H1 (cell line): ENCODE data around the gene COMT. TPM values are rescaled to one million over a fixed set of nuclear protein-coding genes. Genes with fewer than 3 reads are reported as not detected.
A peak's percentile ranks its signal among the peaks of the same experiment; 100 is the strongest.

ENCODE experiments used
- CTCF ChIA-PET: fragments of 300-600 bp; sonication (Branson Sonifier 250); formaldehyde crosslinking; loops from one replicate; lab custom pipeline; 2021; ENCODE audit not compliant: partially characterized antibody; lab: Charles Lee
- POLR2A ChIA-PET: fragments of 300-600 bp; sonication (Branson Sonifier 250); formaldehyde crosslinking; loops from one replicate; lab custom pipeline; 2021; ENCODE audit warnings: inconsistent platforms; ENCODE audit not compliant: partially characterized antibody; lab: Charles Lee
- DNase-seq, 2 experiments: peaks; one replicate each; pipeline versions ENCODE4 v3.0.0 to v3.0.0-alpha.2; 2010 to 2022; ENCODE audit warnings: low spot score in 2 of 2, low read depth in 1 of 2, mixed read lengths in 1 of 2
- FAIRE-seq: peaks from 2 replicates; lab custom pipeline; 2011; peaks lifted over from hg19 to GRCh38; lab: Jason Lieb, UNC
- H2AFZ ChIP-seq: 2 replicates; pipeline ENCODE4 v1.8.1; 2012; ENCODE audit warnings: low read length, inconsistent platforms
- H2AK5ac ChIP-seq: 2 replicates; pipeline ENCODE4 v1.6.1; 2013; ENCODE audit warnings: low read depth, low read length
- H2BK120ac ChIP-seq: replicated peaks from 2 replicates; pipeline ENCODE3; 2013; ENCODE audit warnings: low read depth, low read length, inconsistent platforms
- H2BK12ac ChIP-seq: 2 replicates; pipeline ENCODE4 v1.6.1; 2013; ENCODE audit warnings: low read depth, low read length
- H2BK15ac ChIP-seq: 2 replicates; pipeline ENCODE4 v1.6.1; 2013; ENCODE audit warnings: low read length
- H2BK20ac ChIP-seq: 2 replicates; pipeline ENCODE4 v1.6.1; 2013; ENCODE audit warnings: low read length
- H2BK5ac ChIP-seq: 2 replicates; pipeline ENCODE4 v1.6.1; 2013; ENCODE audit warnings: low read depth, low read length
- H3K14ac ChIP-seq: 2 replicates; pipeline ENCODE4 v1.6.1; 2013; ENCODE audit warnings: inconsistent platforms; ENCODE audit not compliant: insufficient read length
- H3K18ac ChIP-seq: 2 replicates; pipeline ENCODE4 v1.6.1; 2013; ENCODE audit warnings: low read length; ENCODE audit errors: extremely low read depth
- H3K23ac ChIP-seq: 2 replicates; pipeline ENCODE4 v1.6.1; 2013; ENCODE audit warnings: inconsistent platforms; ENCODE audit not compliant: insufficient read length
- H3K23me2 ChIP-seq: 2 replicates; pipeline ENCODE4 v1.6.1; 2013; ENCODE audit warnings: low read depth, low read length
- H3K27ac ChIP-seq: 2 replicates; pipeline ENCODE4 v1.6.1; 2011; ENCODE audit warnings: low read depth, low read length, inconsistent platforms
- H3K27me3 ChIP-seq, 4 experiments: replicated peaks in 1 of 4; 1 replicate in 1 of 4; 2 replicates in 3 of 4; pipeline versions ENCODE4 v1.6.1 to v1.8.1; 2011 to 2013; ENCODE audit warnings: low read length in 3 of 4, mild to moderate bottlenecking in 3 of 4, inconsistent platforms in 2 of 4, mixed read lengths in 2 of 4, moderate library complexity in 1 of 4; ENCODE audit not compliant: control insufficient read depth in 3 of 4, insufficient read depth in 3 of 4; ENCODE audit errors: extremely low read depth in 1 of 4
- H3K36me3 ChIP-seq, 4 experiments: 2 replicates each; pipeline versions ENCODE4 v1.6.1 to v1.8.1; 2011 to 2013; ENCODE audit warnings: mild to moderate bottlenecking in 4 of 4, low read length in 3 of 4, moderate library complexity in 2 of 4, control low read depth in 1 of 4, inconsistent platforms in 1 of 4; ENCODE audit not compliant: insufficient read depth in 4 of 4, control insufficient read depth in 2 of 4
- H3K4ac ChIP-seq: replicated peaks from 2 replicates; pipeline ENCODE3; 2013; ENCODE audit warnings: low read length, low read depth, mixed read lengths, inconsistent platforms; ENCODE audit not compliant: insufficient read length
- H3K4me1 ChIP-seq, 4 experiments: replicated peaks in 1 of 4; 1 replicate in 1 of 4; 2 replicates in 3 of 4; pipeline versions ENCODE4 v1.6.1 to v1.8.1; 2011 to 2013; ENCODE audit warnings: low read length in 3 of 4, inconsistent platforms in 2 of 4, mixed read lengths in 1 of 4; ENCODE audit not compliant: insufficient read depth in 4 of 4, control insufficient read depth in 3 of 4
- H3K4me2 ChIP-seq, 2 experiments: 2 replicates each; pipeline versions ENCODE4 v1.6.1 to v1.8.1; 2011 to 2013; ENCODE audit warnings: low read depth in 2 of 2, low read length in 2 of 2, control low read depth in 1 of 2, inconsistent platforms in 1 of 2, mild to moderate bottlenecking in 1 of 2; ENCODE audit not compliant: insufficient read depth in 1 of 2
- H3K4me3 ChIP-seq, 4 experiments: fragments of 200-600, 300-600 bp in 1 of 4; sonication (generic), shearing (Covaris generic), sonication (Bioruptor Twin) in 1 of 4; 2 replicates each; pipeline versions ENCODE4 v1.5.1 to v1.8.1; 2011 to 2016; ENCODE audit warnings: low read length in 4 of 4, low read depth in 3 of 4, control low read depth in 2 of 4, inconsistent platforms in 2 of 4, mild to moderate bottlenecking in 2 of 4, mixed read lengths in 1 of 4, moderate library complexity in 1 of 4; ENCODE audit not compliant: insufficient read depth in 2 of 4; ENCODE audit errors: extremely low read depth in 1 of 4
- H3K56ac ChIP-seq: replicated peaks from 2 replicates; pipeline ENCODE3; 2013; ENCODE audit warnings: low read depth, mild to moderate bottlenecking, mixed read lengths, low read length, inconsistent platforms; ENCODE audit not compliant: insufficient read length
- H3K79me1 ChIP-seq: 2 replicates; pipeline ENCODE4 v1.6.1; 2013; ENCODE audit warnings: low read depth, low read length, control low read depth
- H3K79me2 ChIP-seq, 2 experiments: 2 replicates each; pipeline versions ENCODE4 v1.6.1 to v1.8.1; 2012 to 2013; ENCODE audit warnings: low read length in 2 of 2, mild to moderate bottlenecking in 2 of 2, inconsistent platforms in 1 of 2; ENCODE audit not compliant: insufficient read depth in 2 of 2, control insufficient read depth in 1 of 2
- H3K9ac ChIP-seq, 4 experiments: replicated peaks in 1 of 4; 1 replicate in 1 of 4; 2 replicates in 3 of 4; pipeline versions ENCODE4 v1.6.1 to v1.8.1; 2011 to 2013; ENCODE audit warnings: low read depth in 3 of 4, low read length in 3 of 4, control low read depth in 2 of 4, mild to moderate bottlenecking in 2 of 4, moderate library complexity in 2 of 4, inconsistent platforms in 1 of 4; ENCODE audit errors: extremely low read depth in 1 of 4
- H3K9me3 ChIP-seq, 2 experiments: 2 replicates each; pipeline versions ENCODE4 v1.6.1 to v1.8.1; 2012 to 2013; ENCODE audit warnings: mild to moderate bottlenecking in 2 of 2, moderate library complexity in 2 of 2, control low read depth in 1 of 2, inconsistent platforms in 1 of 2, low read depth in 1 of 2, low read length in 1 of 2, mixed read lengths in 1 of 2; ENCODE audit not compliant: insufficient read depth in 2 of 2
- H4K20me1 ChIP-seq, 2 experiments: replicated peaks in 1 of 2; 2 replicates each; pipeline versions ENCODE3 to v1.8.1; 2011 to 2013; ENCODE audit warnings: inconsistent platforms in 2 of 2, low read length in 2 of 2, mild to moderate bottlenecking in 1 of 2; ENCODE audit not compliant: insufficient read depth in 2 of 2, control insufficient read depth in 1 of 2
- H4K5ac ChIP-seq: 2 replicates; pipeline ENCODE4 v1.6.1; 2013; ENCODE audit warnings: low read length, low read depth, mixed read lengths, inconsistent platforms; ENCODE audit not compliant: insufficient read length
- H4K8ac ChIP-seq: 2 replicates; pipeline ENCODE4 v1.8.0; 2013; ENCODE audit warnings: mild to moderate bottlenecking, moderate library complexity, low read length, inconsistent platforms; ENCODE audit not compliant: insufficient read depth; ENCODE audit errors: extremely low read depth
- H4K91ac ChIP-seq: replicated peaks from 2 replicates; pipeline ENCODE3; 2013; ENCODE audit warnings: low read length, mixed read lengths, inconsistent platforms; ENCODE audit not compliant: insufficient read length
- CHD1 ChIP-seq: IDR thresholded peaks from 2 replicates; pipeline ENCODE4 v1.6.1; 2012; ENCODE audit warnings: low read depth, low read length, improper control_type of control experiment
- POLR2A ChIP-seq, 2 experiments: IDR thresholded peaks; 1 replicate in 1 of 2; 2 replicates in 1 of 2; pipeline ENCODE4 v1.6.1; 2011; ENCODE audit warnings: low read depth in 2 of 2, low read length in 2 of 2, mild to moderate bottlenecking in 2 of 2; ENCODE audit errors: control extremely low read depth in 1 of 2
- SUZ12 ChIP-seq: fragments of 200-600 bp; sonication (generic); IDR thresholded peaks from 2 replicates; pipeline ENCODE4 v1.6.1; 2012; ENCODE audit warnings: mild to moderate bottlenecking, inconsistent platforms, low read length, moderate library complexity, mixed read lengths
- TCF12 ChIP-seq: IDR thresholded peaks from 2 replicates; pipeline ENCODE4 v1.6.1; 2011; ENCODE audit warnings: low read depth, mild to moderate bottlenecking, low read length
- USF2 ChIP-seq: IDR thresholded peaks from 2 replicates; pipeline ENCODE4 v1.6.1; 2011; ENCODE audit warnings: low read length, improper control_type of control experiment
- YY1 ChIP-seq: IDR thresholded peaks from 2 replicates; pipeline ENCODE4 v1.6.1; 2011; ENCODE audit warnings: low read depth, mild to moderate bottlenecking, low read length
- WGBS, 2 experiments: shearing (Covaris generic) in 1 of 2; methylation state at CpG; one replicate each; pipeline versions ENCODE4 v1.1.6 to v1.1.7; 2013 to 2015; ENCODE audit warnings: low lambda C conversion rate in 2 of 2, mixed read lengths in 2 of 2, inconsistent platforms in 1 of 2, low coverage in 1 of 2, missing lambda C conversion rate in 1 of 2; ENCODE audit not compliant: insufficient replicate concordance in 2 of 2, insufficient coverage in 1 of 2, insufficient read length in 1 of 2; ENCODE audit errors: extremely low coverage in 1 of 2, missing lambda C conversion rate in 1 of 2; 5-methylcytosine and 5-hydroxymethylcytosine counted together
- polyA plus RNA-seq, 7 experiments: library from polyadenylated mRNA; depleted of rRNA in 3 of 7; stranded (reverse) in 5 of 7; unstranded in 2 of 7; fragments of >200 nt in 5 of 7; fragments of 200-250 nt in 2 of 7; gene quantifications; 1 replicate in 5 of 7; 2 replicates in 1 of 7; 4 replicates in 1 of 7; pipeline versions ENCODE4 v1.2.1 to v1.2.3, GENCODE V29; 2011 to 2013; ENCODE audit warnings: missing spikeins in 2 of 7, mixed read lengths in 2 of 7
- total RNA-seq: library from RNA; stranded (reverse); fragmentation: NEBNext Ultra II Directional; extraction: Animal tissue kit (Norgen Biotek cat#: 25700); gene quantifications from 2 replicates; pipeline ENCODE4 v1.2.1, GENCODE V29; 2021

The COMT gene
- total and polyA plus RNA-seq, 2 of the 8 experiments (the other 6 are each of a cell fraction or from before 2014, with no cell fraction given): 15.2 to 33.7 TPM

- no peak overlapping the region for H4K8ac ChIP-seq
- no peaks in the 10 kb centered on the region for H3K36me3 ChIP-seq
- POLR2A ChIA-PET: interaction anchor here (0.8 to 1.8 kb wide), 5 partner anchors 12 to 120 kb away, joined by 3 to 4 read pairs (median 3); no protein-coding TSS in a partner anchor
- H3K56ac ChIP-seq: no peak overlapping the region
- H2AK5ac ChIP-seq: no peak overlapping the region
- H3K79me2 ChIP-seq: no peaks in the 10 kb centered on the region
- H3K18ac ChIP-seq: no peak overlapping the region
- no peak for DNase-seq
- H3K27me3 ChIP-seq: no peaks in the 10 kb centered on the region
- no peak overlapping the region for H3K27ac ChIP-seq
- H2BK15ac ChIP-seq: no peak overlapping the region
- no peak overlapping the region for H3K4me2 ChIP-seq
- peaks cover 0 to 9% (median 4%) of the 10 kb centered on the region in 4 experiments; a peak in 4 of 7 replicates for H3K4me1 ChIP-seq
- no peaks in the 10 kb centered on the region; the same call in none of the 2 replicates for H3K79me1 ChIP-seq
- no peak overlapping the region for H3K23ac ChIP-seq
- H2BK20ac ChIP-seq: no peak overlapping the region
- no peaks in the 10 kb centered on the region for H3K9me3 ChIP-seq
- no peak overlapping the region for H2AFZ ChIP-seq
- CTCF ChIA-PET: interaction anchor here (0.6 to 5.8 kb wide), 8 partner anchors 10 to 313 kb away, joined by 3 to 50 read pairs (median 4); no protein-coding TSS in a partner anchor
- H4K91ac ChIP-seq: no peak overlapping the region
- FAIRE-seq: no peak
- peaks cover 8% of the 10 kb centered on the region; the same call in 1 of the 2 replicates for H3K23me2 ChIP-seq
- no peak overlapping the region for H3K4me3 ChIP-seq
- H3K9ac ChIP-seq: 0 out of 7 replicates have a peak overlapping the region, but pooled peaks of 1 of the 4 experiments have one; percentile 19
- no peak overlapping the region for H2BK12ac ChIP-seq
- 91% methylated on average over 23 of the region's 23 CpGs; no CpG with 5 or more reads in 1 of the 2 experiments for WGBS, 2 experiments
- H4K20me1 ChIP-seq: peaks cover 2 to 4% of the 10 kb centered on the region in 2 experiments
- no peak overlapping the region for H3K4ac ChIP-seq
- H3K14ac ChIP-seq: no peak overlapping the region
- H2BK120ac ChIP-seq: no peak overlapping the region
- H2BK5ac ChIP-seq: no peak overlapping the region; the same call in 1 of the 2 replicates
- H4K5ac ChIP-seq: no peak overlapping the region
- TF ChIP-seq TCF12: no peak
- no peak for TF ChIP-seq POLR2A (IDR thresholded peaks at IDR 0.05; ENCODE audit: control extremely low read depth in 1 of 2, low read depth in 2 of 2, low read length in 2 of 2)
- TF ChIP-seq USF2: no peak
- no peak for TF ChIP-seq CHD1
- TF ChIP-seq YY1: no peak
- no peak for TF ChIP-seq SUZ12
These were observed 50.3 kb downstream of the COMT start for GRCh38 chr22:19991645-19992451.
